HepG2 (cell line): Measurements from ENCODE around the gene PRR11. TPM values are rescaled to one million over a fixed set of nuclear protein-coding genes. Genes with fewer than 3 reads are reported as not detected.

Source experiments
- ARNT2 ChIP-seq: sonication (generic); formaldehyde crosslinking; IDR thresholded peaks from 2 replicates; pipeline ENCODE4 v1.8.0; 2022; ENCODE audit warnings: mild to moderate bottlenecking, low read depth, missing genetic modification reagents, moderate library complexity
- BORCS8-MEF2B ChIP-seq: sonication (generic); formaldehyde crosslinking; IDR thresholded peaks from 2 replicates; pipeline ENCODE4 v1.8.0; 2022; ENCODE audit warnings: mild to moderate bottlenecking, missing genetic modification reagents
- BRCA1 ChIP-seq: sonication (generic); formaldehyde crosslinking; IDR thresholded peaks from 2 replicates; pipeline ENCODE4 v1.4.0; 2020; ENCODE audit warnings: missing genetic modification reagents
- GPN1 ChIP-seq: sonication (generic); formaldehyde crosslinking; IDR thresholded peaks from 2 replicates; pipeline ENCODE4 v1.5.1; 2020; ENCODE audit warnings: missing genetic modification reagents, borderline replicate concordance
- KDM4B ChIP-seq: sonication (generic); formaldehyde crosslinking; IDR thresholded peaks from 2 replicates; pipeline ENCODE4 v1.4.0; 2020; ENCODE audit warnings: missing genetic modification reagents
- KLF15 ChIP-seq: sonication (generic); formaldehyde crosslinking; IDR thresholded peaks from 2 replicates; pipeline ENCODE4 v1.8.1; 2023; ENCODE audit warnings: borderline replicate concordance, mild to moderate bottlenecking, inconsistent platforms, missing genetic modification reagents, mixed read lengths
- MYPOP ChIP-seq: sonication (generic); formaldehyde crosslinking; IDR thresholded peaks from 2 replicates; pipeline ENCODE4 v1.8.1; 2023; ENCODE audit warnings: mild to moderate bottlenecking, moderate library complexity, missing genetic modification reagents
- ONECUT2 ChIP-seq: sonication (generic); formaldehyde crosslinking; IDR thresholded peaks from 2 replicates; pipeline ENCODE4 v1.4.0; 2020; ENCODE audit warnings: missing genetic modification reagents
- PRDM4 ChIP-seq: sonication (generic); formaldehyde crosslinking; IDR thresholded peaks from 2 replicates; pipeline ENCODE4 v1.9.0; 2021; ENCODE audit warnings: missing genetic modification reagents, borderline replicate concordance
- SMARCE1 ChIP-seq: fragments of 450-650 bp; IDR thresholded peaks from 2 replicates; pipeline ENCODE4 v1.6.1; 2017; ENCODE audit warnings: borderline replicate concordance
- TSC22D2 ChIP-seq: sonication (generic); formaldehyde crosslinking; IDR thresholded peaks from 2 replicates; pipeline ENCODE4 v1.5.1; 2020; ENCODE audit warnings: missing genetic modification reagents, mild to moderate bottlenecking, borderline replicate concordance
- ZKSCAN5 ChIP-seq: sonication (generic); formaldehyde crosslinking; IDR thresholded peaks from 2 replicates; pipeline ENCODE4 v1.5.1; 2020; ENCODE audit warnings: mild to moderate bottlenecking, missing genetic modification reagents
- ZNF142 ChIP-seq: sonication (generic); formaldehyde crosslinking; IDR thresholded peaks from 2 replicates; pipeline ENCODE4 v1.4.0; 2020; ENCODE audit warnings: missing genetic modification reagents
- ZNF224 ChIP-seq: sonication (generic); formaldehyde crosslinking; IDR thresholded peaks from 2 replicates; pipeline ENCODE4 v1.5.0; 2020; ENCODE audit warnings: mild to moderate bottlenecking, missing genetic modification reagents
- ZNF460 ChIP-seq: sonication (generic); formaldehyde crosslinking; IDR thresholded peaks from 2 replicates; pipeline ENCODE4 v1.5.1; 2020; ENCODE audit warnings: missing genetic modification reagents, mild to moderate bottlenecking, borderline replicate concordance
- ZNF496 ChIP-seq: sonication (generic); formaldehyde crosslinking; IDR thresholded peaks from 2 replicates; pipeline ENCODE4 v1.8.1; 2023; ENCODE audit warnings: mild to moderate bottlenecking, moderate library complexity, missing genetic modification reagents; ENCODE audit not compliant: insufficient replicate concordance
- ZSCAN5A ChIP-seq: sonication (generic); formaldehyde crosslinking; IDR thresholded peaks from 2 replicates; pipeline ENCODE4 v1.8.0; 2022; ENCODE audit warnings: mild to moderate bottlenecking, missing genetic modification reagents, borderline replicate concordance
- polyA plus RNA-seq, 8 experiments: library from polyadenylated mRNA; depleted of rRNA in 3 of 8; stranded (reverse) in 7 of 8; unstranded in 1 of 8; fragments of >200 nt; fragmentation: Illumina TruSeq in 4 of 8; extraction: Trizol in 4 of 8; gene quantifications; 2 replicates each; pipeline versions ENCODE4 v1.2.1 to v1.2.3, GENCODE V29; 2011 to 2016; ENCODE audit warnings: low read depth in 4 of 8, missing spikeins in 1 of 8, mixed read lengths in 1 of 8; ENCODE audit not compliant: insufficient read depth in 1 of 8
- total RNA-seq, 5 experiments: library from RNA; depleted of rRNA; stranded (reverse); fragments of >200 nt; fragmentation: Illumina TruSeq; extraction: Trizol; gene quantifications; 2 replicates each; pipeline ENCODE4 v1.2.3, GENCODE V29; 2016; ENCODE audit warnings: low read depth in 1 of 5

Gene PRR11
- total and polyA plus RNA-seq, 2 of the 13 experiments (the other 11 are each of a cell fraction or from before 2014, with no cell fraction given): 35.7 to 39.2 TPM

- TF ChIP-seq ZNF460 (CRISPR knock-in tag) (peak; percentile 28; the same call in 1 of the 2 replicates), ZNF142 (CRISPR knock-in tag) (peak; percentile 34; the same call in 1 of the 2 replicates), KDM4B (CRISPR knock-in tag) (no peak), ZNF496 (CRISPR knock-in tag) (no peak), ZKSCAN5 (CRISPR knock-in tag) (peak; percentile 76), SMARCE1 (no peak), KLF15 (CRISPR knock-in tag) (no peak; the same call in 1 of the 2 replicates), TSC22D2 (CRISPR knock-in tag) (peak; percentile 40; the same call in 1 of the 2 replicates), PRDM4 (CRISPR knock-in tag) (no peak), ONECUT2 (no peak), GPN1 (no peak), MYPOP (CRISPR knock-in tag) (peak; percentile 66; the same call in 1 of the 2 replicates), ZSCAN5A (peak; percentile 90), ZNF224 (CRISPR knock-in tag) (0 out of 2 replicates have a peak, but pooled peaks have one; percentile 19), BRCA1 (CRISPR knock-in tag) (no peak), ARNT2 (CRISPR knock-in tag) (peak; percentile 84), BORCS8-MEF2B (CRISPR knock-in tag) (peak; percentile 93)
Measured at GRCh38 chr17:59220328-59221158, 65.0 kb downstream of the PRR11 start, which contains the start of gene GDPD1 (continued).
